HK-2 (cell line): ENCODE measurements around the gene MAP6D1.
A peak's percentile ranks its signal among the peaks of the same experiment; 100 is the strongest.
"Not testable (repeated sequence)": the region's sequence is repeated elsewhere in the genome, so short reads cannot be mapped to it uniquely, and the experiment has no call there.

Experiments
- DNase-seq: peaks from one replicate; pipeline ENCODE4 v3.0.0-alpha.2; 2018; ENCODE audit not compliant: unreplicated experiment

The MAP6D1 gene

DNA sequence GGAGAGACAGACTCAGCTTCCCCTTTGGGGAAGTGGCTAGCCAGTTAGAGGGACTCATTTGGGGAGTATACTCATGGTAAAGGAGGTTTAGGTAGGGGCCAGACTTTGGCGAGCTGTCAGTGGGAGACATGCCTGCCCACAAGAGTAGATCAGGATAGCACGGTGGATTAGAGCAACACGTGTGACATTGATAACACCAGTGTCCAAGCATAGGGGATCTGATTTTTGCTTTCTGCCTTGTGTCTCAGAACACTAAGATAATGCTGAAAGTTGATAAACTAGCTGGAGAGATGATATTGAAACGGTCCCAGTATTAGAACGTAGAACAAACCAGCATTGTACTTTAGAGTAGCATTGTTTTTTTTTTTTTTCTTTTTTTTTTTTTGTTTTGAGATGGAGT is 25.9 kb downstream of the MAP6D1 start:
- no peak for DNase-seq

DNA sequence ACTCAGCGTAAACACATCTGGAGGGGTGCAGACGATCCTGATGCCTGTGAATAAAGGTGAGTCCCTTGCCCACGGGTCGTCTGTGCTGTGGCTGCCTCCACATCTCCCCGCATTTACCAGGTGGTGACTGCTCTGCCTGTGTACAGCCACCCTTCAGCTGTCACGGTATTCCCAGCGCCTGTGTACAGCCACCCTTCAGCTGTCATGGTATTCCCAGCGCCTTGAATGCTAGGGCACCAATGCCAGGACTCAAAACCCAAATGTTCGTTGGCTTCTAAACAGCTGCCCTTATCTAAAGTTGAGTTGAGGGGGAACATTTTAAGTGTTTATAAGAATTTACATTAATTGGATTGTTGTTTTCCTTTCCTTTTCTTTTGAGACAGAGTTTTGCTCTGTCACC is 27.4 kb downstream of the MAP6D1 start:
- no peak for DNase-seq

DNA sequence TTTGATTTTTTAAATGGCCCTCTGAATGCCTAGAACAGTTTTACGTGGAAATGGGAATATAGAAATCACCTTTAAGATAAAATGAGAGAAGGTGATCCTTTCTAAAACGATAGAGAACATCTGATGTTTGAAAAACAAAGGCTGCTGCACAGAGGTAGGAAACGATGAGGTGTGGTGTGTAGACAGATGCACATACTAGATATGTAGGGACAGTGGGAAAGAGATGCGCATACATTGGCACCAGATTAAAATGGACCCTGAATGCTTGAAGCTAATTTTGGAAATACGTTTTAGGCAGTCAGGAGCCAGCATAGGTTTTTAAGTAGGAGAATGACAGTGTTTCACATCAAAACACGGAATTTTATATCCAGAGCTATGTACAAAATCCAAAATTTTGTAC is 29.0 kb downstream of the MAP6D1 start:
- DNase-seq = no peak

DNA sequence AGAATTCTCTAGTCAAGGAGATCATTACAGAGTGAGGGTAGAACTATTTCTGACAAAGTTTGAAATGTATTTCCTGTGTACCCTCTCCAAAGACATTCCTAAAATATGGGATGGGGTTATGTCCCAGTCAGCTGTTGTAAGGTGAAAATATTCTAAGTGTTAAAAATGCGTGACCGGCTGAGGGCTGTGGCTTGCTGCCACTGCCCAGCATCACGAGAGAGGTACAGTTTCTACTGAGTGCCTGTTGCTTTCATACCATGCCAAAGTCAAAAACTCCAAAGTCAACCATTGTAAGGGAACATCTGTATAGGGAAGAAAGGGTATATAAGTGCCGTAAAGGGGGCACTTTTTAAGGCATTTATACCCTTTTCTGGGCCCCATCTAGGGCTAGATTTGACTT is 30.9 kb downstream of the MAP6D1 start:
- no peak for DNase-seq

DNA sequence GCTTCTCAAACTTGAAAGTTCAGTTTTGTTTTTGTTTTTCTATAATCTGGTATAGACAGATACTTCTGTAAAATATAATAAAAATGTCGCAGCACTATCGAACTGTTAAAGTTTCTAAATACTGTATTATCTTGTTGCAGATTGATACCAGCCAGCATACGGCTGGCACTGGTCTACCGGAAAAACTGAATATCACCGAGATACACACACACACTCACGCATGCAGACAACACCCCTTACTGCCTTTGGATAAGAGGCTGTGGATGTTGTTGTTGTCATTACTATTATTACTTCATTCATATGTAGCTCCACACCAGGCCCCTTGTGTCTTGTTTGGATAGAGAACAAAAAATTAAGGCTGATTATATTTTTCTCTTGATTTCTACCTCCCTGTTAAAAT is 32.4 kb downstream of the MAP6D1 start:
- no peak for DNase-seq

DNA sequence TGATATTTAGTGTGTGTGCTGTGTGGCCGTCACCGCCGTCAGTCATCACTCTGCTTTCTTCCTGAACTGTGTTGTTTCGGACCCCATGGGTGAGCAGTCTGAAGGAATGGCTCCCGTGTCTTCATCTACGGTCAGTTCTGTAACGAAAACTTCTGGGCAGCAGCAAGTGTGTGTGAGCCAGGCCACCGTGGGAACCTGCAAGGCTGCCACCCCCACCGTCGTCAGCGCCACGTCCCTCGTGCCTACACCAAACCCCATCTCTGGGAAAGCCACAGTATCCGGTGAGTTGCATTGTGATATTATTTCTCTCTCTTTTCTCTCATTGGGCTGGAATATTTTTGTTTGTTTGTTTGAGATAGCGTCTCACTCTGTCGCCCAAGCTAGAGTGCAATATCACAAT is 34.7 kb downstream of the MAP6D1 start:
- no peak for DNase-seq

DNA sequence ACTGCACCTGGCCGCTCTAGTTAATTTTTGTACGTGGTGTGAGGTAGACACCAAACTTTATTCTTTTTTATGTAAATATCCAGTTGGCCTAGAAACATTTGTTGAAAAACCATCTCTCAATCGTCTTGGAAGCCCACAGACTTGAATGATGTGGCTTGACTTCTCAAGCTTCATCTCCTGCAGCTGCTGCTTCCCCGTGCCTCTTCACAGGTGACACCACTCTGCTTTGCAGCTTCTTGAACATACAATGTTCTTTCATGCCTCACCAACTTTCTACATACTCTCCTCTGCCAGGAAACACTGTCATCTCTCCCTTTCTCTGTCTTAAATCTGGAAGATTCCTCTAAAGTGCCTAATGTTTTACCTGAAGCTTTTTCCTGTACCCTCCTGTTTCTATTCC is 35.6 kb downstream of the MAP6D1 start:
- DNase-seq = no peak

DNA sequence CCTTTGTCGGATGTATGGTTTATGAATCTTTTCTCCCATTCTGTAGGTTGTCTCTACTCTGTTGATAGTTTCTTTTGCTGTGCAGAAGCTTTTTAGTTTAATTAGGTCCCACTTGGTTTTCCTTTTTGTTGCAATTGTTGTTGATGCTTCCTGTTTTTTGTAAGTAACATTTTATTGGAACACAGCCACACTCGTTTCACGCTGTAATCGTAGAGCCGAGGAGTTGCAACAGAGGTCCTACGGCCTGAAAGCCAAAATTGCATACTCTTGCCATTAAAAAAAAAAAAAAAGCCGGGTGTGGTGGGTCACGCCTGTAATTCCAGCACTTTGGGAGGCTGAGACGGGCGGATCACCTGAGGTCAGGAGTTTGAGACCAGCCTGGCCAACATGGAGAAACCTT is 40.9 kb downstream of the MAP6D1 start:
- DNase-seq = not testable (repeated sequence)

DNA sequence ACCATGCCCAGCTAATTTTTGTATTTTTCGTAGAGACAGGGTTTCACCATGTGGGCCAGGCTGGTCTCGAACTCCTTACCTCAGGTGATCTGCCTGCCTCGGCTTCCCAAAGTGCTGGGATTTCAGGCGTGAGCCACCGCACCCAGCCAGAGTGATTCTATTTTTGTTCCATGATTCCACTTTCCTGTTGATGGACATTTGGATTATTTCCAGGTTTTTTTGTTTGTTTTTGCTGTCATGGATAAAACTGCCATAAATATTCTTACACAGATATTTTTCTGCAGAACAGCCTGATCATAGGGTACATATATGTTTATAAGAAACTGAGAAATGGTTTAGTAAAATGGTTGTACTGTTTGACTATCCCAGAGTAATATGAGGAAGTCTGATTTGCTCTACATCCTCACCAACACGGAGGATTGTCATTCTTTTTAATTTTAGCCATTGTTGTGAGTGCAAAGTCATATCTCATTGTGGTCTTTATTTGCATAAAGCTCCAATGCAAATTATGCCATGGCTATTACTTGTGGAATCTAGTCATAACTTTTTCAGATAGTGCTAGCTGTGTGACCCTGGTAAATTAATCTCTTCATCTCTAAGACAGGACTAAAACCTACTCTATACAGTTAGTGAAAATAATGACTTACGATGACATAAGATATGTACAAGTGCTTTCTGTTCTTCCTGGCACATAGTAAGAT is 42.7 kb downstream of the MAP6D1 start:
- no peak for DNase-seq

DNA sequence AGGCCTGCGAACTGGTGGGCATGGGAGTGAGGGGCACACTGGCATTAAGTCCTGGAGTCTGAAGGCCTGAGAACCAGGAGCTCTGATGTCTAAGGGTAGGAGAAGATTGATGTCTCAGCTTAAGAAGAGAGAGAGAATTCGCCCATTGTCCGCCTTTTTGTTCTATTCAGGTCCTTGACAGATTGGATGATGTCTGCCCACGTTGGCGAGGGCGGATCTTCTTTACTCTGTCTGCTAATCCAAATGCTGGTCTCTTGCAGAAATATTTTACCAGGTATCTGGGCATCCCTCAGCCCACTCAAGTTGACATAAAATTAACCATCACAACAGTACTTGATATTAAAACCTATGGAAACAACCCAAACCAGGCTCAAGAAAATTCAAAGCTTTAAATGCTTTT is 44.1 kb downstream of the MAP6D1 start:
- no peak for DNase-seq

DNA sequence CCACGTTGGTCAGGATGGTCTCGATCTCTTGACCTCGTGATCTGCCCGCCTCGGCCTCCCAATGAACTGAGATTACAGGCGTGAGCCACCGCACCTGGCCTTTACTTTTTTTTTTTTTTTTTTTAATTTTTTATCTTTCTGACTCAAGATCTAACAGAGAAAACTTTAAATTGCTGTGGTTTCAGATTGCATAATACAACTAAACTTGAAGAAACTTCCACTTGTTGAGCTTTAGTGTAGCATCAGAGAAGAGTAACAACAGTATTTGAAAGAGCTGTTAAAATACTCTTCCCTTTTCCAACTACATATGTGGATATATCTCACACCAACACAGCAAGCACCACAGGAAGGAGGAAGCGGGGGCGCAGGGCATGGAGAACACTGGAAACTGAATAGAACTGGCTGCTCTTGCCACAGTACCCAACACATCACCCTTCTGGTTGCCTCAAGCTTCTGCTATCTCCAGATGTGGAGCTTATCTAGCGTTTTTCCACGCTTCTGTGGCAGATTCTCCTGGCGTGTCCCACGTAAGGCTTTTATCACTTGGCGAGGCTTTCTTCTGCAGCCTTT is 45.4 kb downstream of the MAP6D1 start:
- DNase-seq = no peak

DNA sequence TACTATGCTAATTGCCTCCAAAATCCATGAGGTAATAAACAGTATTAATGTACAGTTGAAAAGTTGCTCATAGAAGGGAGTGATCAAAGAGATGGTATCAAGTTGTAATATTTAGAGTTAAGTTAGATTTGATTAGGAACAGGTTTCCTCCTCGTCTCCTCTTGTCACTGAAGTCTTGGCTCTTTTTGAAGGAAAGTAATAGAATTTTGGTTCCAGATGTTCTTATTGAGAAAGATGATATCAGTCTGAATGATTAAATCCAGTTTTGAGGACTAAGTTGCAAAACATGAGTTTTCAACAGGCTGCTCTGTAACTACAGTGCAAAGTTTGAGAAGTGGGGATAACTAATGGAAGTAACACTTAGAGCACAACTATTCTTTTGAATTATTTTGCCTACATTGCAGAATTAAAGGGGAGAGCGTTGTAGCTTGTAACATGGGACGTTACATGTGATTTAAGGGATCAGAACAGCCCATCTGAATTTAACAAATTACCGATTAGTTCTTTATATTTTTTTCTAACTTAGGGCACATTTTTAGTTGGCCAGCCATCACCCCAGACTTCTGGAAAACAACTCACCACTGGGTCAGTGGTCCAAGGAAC is 48.3 kb downstream of the MAP6D1 start:
- DNase-seq = no peak

DNA sequence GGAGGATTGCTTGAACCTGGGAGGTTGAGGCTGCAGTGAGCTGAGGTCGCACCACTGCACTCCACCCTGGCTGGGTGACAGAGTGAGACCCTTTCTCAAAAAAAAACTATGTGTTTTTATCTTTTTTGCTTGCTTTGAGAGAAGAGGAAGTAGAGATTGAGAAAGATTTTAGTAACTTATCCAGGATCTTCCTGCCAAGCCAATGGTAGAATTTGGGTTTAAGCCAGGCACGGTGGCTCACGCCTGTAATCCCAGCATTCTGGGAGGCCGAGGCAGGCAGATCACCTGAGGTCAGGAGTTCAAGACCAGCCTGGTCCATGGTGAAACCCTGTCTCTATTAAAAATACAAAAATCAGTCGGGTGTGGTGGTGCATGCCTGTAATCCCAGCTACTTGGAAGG is 48.9 kb downstream of the MAP6D1 start:
- not testable (repeated sequence) for DNase-seq

DNA sequence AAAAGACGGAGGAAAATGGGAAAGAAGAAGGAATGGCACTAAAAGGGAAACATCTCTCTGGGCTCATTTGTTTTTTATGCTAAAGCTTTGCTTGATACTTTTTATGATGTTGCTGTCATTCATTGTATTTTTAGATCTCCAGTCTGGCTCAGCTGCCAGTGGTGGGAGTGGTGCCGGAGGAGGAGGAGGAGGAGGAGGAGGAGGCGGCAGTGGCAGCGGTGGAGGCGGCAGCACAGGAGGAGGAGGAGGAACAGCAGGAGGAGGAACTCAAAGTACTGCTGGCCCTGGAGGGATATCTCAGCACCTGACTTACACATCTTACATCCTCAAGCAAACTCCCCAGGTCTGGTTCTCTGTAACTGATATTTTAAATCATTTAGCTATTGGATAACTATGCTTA is 49.6 kb downstream of the MAP6D1 start:
- DNase-seq = no peak

DNA sequence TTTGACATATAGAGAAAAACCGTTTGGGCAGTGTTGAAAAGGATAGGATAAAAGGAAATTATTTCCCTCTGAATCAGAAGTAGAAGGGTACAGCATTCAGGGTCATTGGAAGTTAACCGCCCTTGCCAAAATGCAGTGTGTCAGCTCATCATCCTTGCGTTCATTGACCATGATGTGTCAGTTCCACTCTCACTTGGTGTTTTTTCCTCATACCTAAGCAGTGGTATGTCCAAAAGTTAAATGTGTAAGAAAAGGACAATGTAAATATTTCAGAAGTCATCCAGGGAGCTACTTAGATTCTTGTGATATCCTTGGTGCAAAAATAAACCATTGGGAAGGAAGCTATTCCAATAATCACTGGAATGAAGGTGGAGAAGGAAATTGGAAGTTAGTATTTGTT is 50.7 kb downstream of the MAP6D1 start:
- no peak for DNase-seq

DNA sequence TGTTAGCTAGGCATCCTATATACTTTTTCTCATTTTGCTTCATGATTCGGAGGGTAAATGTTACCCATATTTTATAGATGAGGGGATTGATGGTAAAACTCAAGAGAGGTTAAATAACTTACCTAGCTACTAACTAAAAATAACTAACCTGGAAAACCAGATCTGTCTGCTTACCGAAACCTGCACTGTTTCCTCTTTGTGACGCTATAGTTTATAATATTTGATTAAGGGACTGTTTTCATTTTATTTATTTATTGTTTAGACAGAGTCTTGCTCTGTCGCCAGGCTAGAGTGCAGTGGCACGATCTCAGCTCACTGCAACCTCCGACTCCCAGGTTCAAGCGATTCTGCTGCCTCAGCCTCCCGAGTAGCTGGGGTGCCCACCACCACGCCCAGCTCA is 55.9 kb downstream of the MAP6D1 start:
- DNase-seq = no peak

DNA sequence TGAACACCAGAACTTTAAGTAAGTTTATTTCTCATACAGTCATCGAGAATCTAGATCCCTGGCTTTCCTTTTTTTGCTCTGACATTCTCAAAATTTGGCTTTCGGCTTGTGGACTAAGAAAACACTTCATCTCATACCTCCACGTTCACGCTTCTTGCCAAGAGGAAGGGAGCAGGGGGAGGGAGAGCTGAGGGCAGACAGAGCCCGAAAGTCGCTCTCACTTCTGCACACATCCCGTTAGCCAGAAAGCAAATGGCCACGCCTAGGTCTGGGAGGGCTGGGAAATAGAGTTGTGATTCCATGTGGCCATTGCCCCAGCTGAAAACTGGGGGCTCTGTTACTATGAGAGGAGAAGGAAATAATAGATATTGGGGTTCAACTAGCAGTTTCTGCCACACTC is 57.3 kb downstream of the MAP6D1 start:
- DNase-seq = no peak

DNA sequence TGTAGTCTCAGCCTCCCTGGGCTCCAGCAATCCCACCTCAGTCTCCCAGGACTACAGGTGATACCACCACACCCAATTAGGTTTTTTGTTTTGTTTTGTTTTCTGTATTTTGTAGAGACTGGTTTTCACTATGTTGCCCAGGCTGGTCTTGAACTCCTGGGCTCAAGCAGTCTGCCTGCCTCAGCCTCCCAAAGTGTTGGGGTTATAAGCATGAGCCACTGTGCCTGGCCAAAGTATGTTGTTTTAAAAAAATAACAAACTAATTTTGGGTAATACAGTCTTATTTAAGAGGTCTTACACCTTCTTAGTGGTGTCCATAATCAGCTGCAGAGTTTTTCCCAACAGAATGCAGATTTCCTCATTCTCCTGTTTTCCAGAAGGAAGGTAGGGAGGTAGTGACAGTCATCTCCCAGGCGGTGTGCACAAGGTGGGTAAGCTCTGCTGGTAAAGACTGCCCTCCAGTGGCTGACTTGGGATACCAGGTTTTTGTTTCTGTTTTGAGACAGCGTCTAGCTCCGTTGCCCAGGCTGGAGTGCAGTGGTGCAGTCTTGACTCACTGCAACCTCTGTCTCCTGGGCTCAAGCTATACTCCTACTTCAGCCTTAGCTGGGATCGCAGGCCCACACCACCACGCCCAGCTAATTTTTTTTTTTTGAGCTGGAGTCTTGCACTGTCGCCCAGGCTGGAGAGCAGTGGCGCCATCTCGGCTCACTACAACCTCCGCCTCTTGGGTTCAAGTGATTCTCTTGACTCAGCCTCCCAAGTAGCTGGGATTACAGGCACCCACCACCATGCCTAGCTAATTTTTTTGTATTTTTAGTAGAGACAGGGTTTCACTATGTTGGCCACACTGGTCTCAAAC is 58.4 kb downstream of the MAP6D1 start:
- peak; percentile 73 for DNase-seq

DNA sequence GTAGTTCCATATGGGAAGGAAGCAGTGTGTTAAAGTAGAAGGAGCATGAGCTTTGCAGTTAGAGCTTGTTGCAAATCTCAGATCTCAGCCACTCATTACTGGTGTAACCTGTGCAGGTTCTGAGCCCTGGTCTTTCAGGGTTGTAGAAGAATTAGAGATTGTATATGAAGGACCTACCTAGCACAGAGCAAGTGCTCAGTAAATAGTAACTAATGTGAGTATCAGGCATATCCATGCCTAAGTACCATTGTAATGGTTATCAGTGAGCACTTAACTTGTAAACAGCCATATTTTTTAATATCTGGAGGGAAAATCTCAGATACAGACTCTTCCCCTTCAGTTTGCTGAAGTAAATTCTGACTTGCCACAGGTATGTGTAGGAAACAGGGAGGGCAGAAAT is 59.3 kb downstream of the MAP6D1 start:
- DNase-seq = no peak
